SU-DHL-6 (cell line): Measurements from ENCODE around the gene DPCD.

ENCODE experiments used
- EZH2phosphoT487 ChIP-seq: fragments of 200-600 bp; sonication (generic), shearing (Covaris generic); conservative IDR thresholded peaks from 2 replicates; pipeline ENCODE4 v1.6.1; 2018; ENCODE audit warnings: mild to moderate bottlenecking, antibody characterized with exemption, low read length, moderate library complexity, mixed read lengths
- TF ChIP-seq, protein P1 (sequence below): fragments of 200-600 bp; sonication (generic); IDR thresholded peaks from one replicate; pipeline ENCODE4 v1.5.1; 2017; ENCODE audit warnings: antibody characterized with exemption, mild to moderate bottlenecking, low read length, moderate library complexity; ENCODE audit not compliant: insufficient read depth, poor library complexity, severe bottlenecking

DNA sequence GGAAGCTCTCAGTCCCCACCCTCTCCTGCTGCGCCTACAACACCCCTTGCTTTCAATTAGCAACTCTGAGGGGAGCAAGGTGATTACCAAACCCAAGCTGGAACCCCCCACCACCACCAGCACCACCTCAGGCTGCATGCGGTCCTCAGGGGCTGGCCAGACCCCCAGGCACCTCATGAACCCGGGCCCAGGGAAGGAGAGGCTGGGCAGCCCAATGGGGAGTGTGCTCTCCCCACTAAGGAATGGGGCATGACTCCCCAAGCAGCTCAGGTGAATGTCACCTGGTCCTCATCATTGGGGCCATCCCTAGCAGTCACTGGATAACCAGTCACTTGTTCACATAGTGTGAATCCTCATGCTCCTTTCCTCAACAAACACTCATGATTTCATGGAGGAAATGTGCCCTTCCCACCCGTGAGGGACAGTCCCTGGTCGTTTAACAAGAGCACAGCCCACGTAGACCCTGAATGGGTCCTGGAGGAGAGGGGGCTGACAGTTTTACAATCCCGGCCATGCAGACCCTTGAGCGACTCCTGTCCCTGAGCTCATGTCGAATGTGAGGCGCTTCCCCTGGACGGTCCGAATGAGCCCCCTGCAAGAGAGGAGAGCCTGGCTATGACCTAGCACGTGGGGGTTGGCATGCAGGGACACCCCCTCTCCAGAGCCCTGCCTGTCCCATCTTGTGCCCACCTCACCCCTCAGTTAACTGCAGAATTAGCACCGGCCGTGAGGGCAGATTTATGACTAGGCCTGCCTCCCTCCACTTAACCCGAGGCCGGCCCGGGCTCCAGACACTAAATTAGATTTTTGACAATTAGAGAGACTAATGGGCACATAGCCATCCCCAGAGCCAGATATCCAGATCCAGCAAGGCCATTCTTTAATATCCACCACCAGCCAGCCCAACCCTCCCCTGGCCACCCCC lies 29.2 kb upstream of the DPCD start:
- TF ChIP-seq, protein P1, sequence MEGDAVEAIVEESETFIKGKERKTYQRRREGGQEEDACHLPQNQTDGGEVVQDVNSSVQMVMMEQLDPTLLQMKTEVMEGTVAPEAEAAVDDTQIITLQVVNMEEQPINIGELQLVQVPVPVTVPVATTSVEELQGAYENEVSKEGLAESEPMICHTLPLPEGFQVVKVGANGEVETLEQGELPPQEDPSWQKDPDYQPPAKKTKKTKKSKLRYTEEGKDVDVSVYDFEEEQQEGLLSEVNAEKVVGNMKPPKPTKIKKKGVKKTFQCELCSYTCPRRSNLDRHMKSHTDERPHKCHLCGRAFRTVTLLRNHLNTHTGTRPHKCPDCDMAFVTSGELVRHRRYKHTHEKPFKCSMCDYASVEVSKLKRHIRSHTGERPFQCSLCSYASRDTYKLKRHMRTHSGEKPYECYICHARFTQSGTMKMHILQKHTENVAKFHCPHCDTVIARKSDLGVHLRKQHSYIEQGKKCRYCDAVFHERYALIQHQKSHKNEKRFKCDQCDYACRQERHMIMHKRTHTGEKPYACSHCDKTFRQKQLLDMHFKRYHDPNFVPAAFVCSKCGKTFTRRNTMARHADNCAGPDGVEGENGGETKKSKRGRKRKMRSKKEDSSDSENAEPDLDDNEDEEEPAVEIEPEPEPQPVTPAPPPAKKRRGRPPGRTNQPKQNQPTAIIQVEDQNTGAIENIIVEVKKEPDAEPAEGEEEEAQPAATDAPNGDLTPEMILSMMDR = no peak
- no peak for TF ChIP-seq EZH2phosphoT487
